Measurements from ENCODE around the gene SMARCAL1.

DNA sequence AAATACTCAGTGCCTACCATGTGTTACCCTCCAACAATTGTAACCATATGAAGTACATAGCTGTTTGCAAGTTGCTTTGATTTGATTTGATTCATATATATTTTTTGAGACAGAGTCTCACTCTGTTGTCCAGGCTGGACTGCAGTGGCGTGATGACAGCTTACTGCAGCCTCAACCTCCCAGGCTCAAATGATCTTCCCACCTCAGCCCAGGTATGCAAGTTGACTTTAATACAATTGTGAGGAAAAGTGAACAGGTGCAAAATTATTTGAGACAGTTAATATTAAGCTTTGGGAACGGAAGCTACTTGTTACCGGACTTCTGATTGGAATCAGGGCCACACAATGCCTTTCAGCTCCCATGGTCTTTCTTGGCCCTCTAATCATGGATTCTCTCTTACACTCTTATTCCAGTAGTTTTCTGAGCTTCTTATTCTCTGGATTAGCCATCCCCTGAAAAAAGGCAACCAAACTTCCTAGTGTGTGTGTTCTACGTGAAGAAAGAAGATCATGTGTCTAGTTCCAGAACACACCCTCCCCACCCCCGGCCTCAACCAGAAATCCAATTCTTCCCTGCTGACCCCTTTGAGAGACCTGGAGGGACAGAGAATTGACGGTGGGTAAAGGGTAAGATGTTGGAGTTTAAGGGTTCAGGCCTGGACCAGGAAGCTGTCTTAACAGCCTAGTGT, 85.2 kb downstream of the SMARCAL1 start:
- no peak for TF ChIP-seq SIN3A (IDR thresholded peaks at IDR 0.05; ENCODE audit: borderline replicate concordance, insufficient read depth, low read length)
- TF ChIP-seq POLR2AphosphoS5 (IDR thresholded peaks at IDR 0.05; ENCODE audit: low read depth, low read length): no peak
- TF ChIP-seq TAF1 (IDR thresholded peaks at IDR 0.05; ENCODE audit: borderline replicate concordance, insufficient read depth, low read length): no peak

All from PFSK-1 (cell line).